RWPE2 (cell line): Measurements from ENCODE around the gene TSPAN18.

Experiments
- ATAC-seq: fragments of 200-7000 bp; cut with Tn5 transposase; 3 replicates; pipeline ENCODE4 v1.9.1; 2021; ENCODE audit warnings: low read depth
- DNase-seq: peaks from one replicate; pipeline ENCODE4 v3.0.0-alpha.2; 2020; ENCODE audit warnings: low spot score
- H3K27ac ChIP-seq: fragments of 450-650 bp; 2 replicates; pipeline ENCODE4 v1.5.1; 2017; ENCODE audit warnings: mild to moderate bottlenecking; ENCODE audit not compliant: poor library complexity, severe bottlenecking
- H3K27me3 ChIP-seq: fragments of 250-450 bp; sonication (Bioruptor Pico); 2 replicates; pipeline ENCODE4 v1.5.1; 2021; ENCODE audit warnings: mild to moderate bottlenecking, moderate library complexity; ENCODE audit not compliant: insufficient read depth, poor library complexity, severe bottlenecking
- H3K36me3 ChIP-seq: fragments of 250-450 bp; sonication (Bioruptor Pico); 2 replicates; pipeline ENCODE4 v1.5.1; 2020; ENCODE audit warnings: low read depth, mild to moderate bottlenecking, moderate library complexity
- H3K4me1 ChIP-seq: fragments of 250-450 bp; sonication (Bioruptor Pico); 2 replicates; pipeline ENCODE4 v1.5.1; 2021; ENCODE audit warnings: mild to moderate bottlenecking, moderate library complexity; ENCODE audit not compliant: insufficient read depth, poor library complexity, severe bottlenecking
- H3K4me3 ChIP-seq: fragments of 250-450 bp; sonication (Bioruptor Pico); 2 replicates; pipeline ENCODE4 v1.5.1; 2021; ENCODE audit warnings: mild to moderate bottlenecking, moderate library complexity; ENCODE audit not compliant: severe bottlenecking
- H3K9me3 ChIP-seq: fragments of 250-450 bp; sonication (Bioruptor Pico); 2 replicates; pipeline ENCODE4 v1.5.1; 2021; ENCODE audit warnings: mild to moderate bottlenecking, moderate library complexity; ENCODE audit not compliant: severe bottlenecking
- TF ChIP-seq, protein P1 (sequence below): fragments of 450-650 bp; IDR thresholded peaks from one replicate; pipeline ENCODE4 v1.5.1; 2017; ENCODE audit warnings: mild to moderate bottlenecking, moderate library complexity; ENCODE audit not compliant: poor library complexity, severe bottlenecking

TSPAN18 gene

DNA sequence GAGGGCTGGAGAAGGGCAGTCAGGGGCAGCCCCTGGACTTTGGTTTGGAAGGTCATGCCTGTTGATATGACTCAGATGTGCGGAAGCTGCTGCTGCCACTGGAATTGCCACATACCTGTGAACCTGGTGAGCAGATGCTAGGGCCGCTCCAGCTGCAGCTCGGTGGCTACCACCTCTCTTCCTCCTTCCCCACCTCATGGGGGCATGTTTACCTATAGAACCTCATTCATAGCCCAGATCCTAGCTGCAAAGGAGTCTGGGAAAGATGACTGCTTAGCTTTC lies 17.5 kb upstream of the TSPAN18 start:
- no peak for DNase-seq

DNA sequence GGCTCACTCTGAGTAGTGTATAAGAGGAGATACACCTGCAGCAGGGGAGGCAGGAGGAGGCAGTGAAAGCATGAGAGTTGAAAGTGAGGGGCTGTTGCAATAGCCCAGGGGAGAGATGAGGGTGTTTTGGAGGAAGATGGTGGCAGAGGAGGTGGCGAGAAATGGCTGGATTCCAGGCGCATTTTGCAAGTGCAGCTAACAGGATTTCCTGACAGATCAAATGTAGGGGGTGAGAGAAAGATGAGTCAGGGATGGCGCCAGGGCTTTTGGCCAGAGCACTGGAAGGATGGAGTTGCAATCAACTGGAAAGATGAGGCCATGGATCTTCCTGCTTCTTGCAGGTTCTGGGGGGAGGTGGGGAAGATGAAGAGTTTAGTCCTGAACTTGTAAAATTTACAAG lies 16.8 kb upstream of the TSPAN18 start:
- DNase-seq (no peak), ATAC-seq (no peak)
- Histone ChIP-seq H3K9me3 (no peaks in the 10 kb centered on the region), H3K27ac (peak overlapping the region; percentile 69), H3K27me3 (no peaks in the 10 kb centered on the region), H3K36me3 (no peaks in the 10 kb centered on the region), H3K4me3 (no peak overlapping the region), H3K4me1 (peaks cover 18% of the 10 kb centered on the region)
- TF ChIP-seq, protein P1, sequence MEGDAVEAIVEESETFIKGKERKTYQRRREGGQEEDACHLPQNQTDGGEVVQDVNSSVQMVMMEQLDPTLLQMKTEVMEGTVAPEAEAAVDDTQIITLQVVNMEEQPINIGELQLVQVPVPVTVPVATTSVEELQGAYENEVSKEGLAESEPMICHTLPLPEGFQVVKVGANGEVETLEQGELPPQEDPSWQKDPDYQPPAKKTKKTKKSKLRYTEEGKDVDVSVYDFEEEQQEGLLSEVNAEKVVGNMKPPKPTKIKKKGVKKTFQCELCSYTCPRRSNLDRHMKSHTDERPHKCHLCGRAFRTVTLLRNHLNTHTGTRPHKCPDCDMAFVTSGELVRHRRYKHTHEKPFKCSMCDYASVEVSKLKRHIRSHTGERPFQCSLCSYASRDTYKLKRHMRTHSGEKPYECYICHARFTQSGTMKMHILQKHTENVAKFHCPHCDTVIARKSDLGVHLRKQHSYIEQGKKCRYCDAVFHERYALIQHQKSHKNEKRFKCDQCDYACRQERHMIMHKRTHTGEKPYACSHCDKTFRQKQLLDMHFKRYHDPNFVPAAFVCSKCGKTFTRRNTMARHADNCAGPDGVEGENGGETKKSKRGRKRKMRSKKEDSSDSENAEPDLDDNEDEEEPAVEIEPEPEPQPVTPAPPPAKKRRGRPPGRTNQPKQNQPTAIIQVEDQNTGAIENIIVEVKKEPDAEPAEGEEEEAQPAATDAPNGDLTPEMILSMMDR, result no peak

More for the DNA sequence above, 17.5 kb upstream of the TSPAN18 start:
- Histone ChIP-seq H3K9me3 (no peaks in the 10 kb centered on the region), H3K27ac (peak overlapping the region; percentile 69), H3K27me3 (no peaks in the 10 kb centered on the region), H3K4me3 (no peak overlapping the region), H3K4me1 (peaks cover 18% of the 10 kb centered on the region), H3K36me3 (no peaks in the 10 kb centered on the region)
- TF ChIP-seq, protein P1, result no peak
- peak; percentile 86 for ATAC-seq

DNA sequence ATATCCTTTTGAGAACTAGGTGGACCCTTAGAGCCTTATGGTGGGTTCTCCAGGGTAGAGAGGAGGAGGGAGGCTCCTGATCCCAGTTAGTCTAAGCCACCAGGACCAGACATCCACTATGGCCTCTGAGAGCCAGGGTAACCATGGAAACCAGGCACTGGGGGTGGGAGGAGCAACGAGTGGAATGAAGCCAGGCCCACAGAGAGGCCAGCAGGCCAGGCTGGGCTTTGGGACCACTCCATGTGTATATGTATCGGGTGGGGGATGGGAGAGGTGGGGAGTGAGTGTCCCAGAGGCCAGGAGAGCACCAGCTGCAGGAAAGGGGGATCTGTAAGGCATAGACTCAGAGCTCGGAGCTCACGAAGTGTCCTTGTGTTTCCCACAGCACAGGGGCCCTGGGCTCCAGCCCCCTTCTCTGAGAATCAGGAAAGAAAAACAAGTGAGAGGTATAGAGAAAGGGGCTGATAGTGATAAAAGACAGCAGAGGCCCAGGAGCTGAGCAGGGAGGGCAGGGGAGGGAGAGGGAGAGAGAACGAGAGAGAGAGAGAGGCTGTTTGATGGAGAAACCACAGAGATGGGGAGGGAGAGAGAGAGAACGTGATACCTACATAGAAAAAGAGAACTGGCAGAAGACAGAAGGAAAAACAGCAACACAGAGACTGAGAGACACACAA lies 15.5 kb upstream of the TSPAN18 start:
- ATAC-seq (no peak), DNase-seq (no peak)
- TF ChIP-seq, protein P1, result no peak
- Histone ChIP-seq H3K27ac (no peak overlapping the region), H3K4me1 (peaks cover 18% of the 10 kb centered on the region), H3K4me3 (no peak overlapping the region), H3K9me3 (no peaks in the 10 kb centered on the region), H3K36me3 (no peaks in the 10 kb centered on the region), H3K27me3 (no peaks in the 10 kb centered on the region)

DNA sequence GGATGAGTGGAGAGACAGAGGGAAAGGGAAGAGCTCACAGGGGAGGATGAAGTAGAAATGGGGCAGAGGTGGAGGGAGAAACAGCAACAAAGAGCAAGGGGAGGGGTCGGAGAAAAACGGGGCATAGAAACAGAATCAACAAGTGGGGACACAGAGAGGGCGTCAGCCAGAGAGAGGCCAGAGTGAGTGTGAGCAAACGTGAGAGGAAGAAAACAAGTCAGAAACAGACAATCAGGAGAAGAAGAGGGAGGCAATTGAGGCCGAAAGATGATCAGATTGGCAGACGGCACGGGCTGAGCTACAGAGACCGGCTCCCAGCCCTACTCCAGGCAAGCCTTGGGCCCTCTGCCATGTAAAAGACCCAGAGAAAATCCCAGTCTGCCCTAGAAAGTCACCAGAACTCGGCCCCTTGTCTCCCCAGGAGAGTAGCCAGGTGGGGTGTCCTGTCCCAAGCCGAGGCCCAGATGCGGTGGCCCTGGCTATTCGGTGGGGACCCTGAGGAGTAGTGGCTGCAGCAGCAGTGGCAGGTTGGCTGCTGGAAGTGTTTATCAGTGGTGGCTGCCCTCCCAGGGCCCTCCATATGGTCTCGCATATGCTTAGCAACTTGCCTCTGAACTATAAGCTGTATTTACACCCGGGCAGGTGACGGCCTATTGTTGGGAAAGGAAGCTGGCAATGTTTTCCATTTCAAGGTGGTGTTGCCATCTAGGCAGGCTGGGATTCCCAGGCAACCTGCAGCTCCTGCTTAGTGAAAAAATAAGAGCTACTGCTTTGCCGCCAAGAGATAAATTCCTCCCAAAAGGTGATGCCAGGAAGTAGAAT lies 14.8 kb upstream of the TSPAN18 start:
- Histone ChIP-seq H3K4me1 (peaks cover 18% of the 10 kb centered on the region), H3K27ac (no peak overlapping the region), H3K27me3 (no peaks in the 10 kb centered on the region), H3K4me3 (no peak overlapping the region), H3K9me3 (no peaks in the 10 kb centered on the region), H3K36me3 (no peaks in the 10 kb centered on the region)
- DNase-seq (no peak), ATAC-seq (no peak)
- TF ChIP-seq, protein P1, result no peak

DNA sequence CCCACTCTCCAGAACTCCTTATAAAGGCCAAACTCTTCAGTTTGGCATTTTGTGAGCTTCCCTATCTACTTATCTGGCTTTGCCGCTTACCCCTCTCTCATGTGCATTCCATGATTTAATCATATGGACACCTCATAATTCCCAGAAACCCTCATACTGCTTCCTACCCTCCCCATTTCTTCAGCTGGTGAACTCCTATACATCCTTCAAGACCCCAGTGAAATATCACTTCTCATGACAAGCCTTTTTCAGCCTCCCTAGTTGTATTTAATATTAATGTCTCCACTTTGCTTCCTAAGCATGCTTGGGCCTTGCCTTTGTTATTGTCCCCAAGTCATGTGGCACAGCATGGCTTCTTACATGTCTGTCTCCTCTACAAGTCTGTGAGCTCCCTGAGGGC lies 13.7 kb upstream of the TSPAN18 start:
- H3K27ac ChIP-seq, result no peak overlapping the region
- H3K36me3 ChIP-seq, result no peaks in the 10 kb centered on the region
- ATAC-seq (no peak), DNase-seq (no peak)
- TF ChIP-seq, protein P1, result no peak
- peaks cover 18% of the 10 kb centered on the region for H3K4me1 ChIP-seq
- H3K9me3 ChIP-seq, result no peaks in the 10 kb centered on the region
- no peaks in the 10 kb centered on the region for H3K27me3 ChIP-seq
- H3K4me3 ChIP-seq, result no peak overlapping the region
